ENCODE measurements around the gene ZNF678. TPM values are rescaled to one million over a fixed set of nuclear protein-coding genes. Genes with fewer than 3 reads are reported as not detected.
"Not testable (repeated sequence)": the region's sequence is repeated elsewhere in the genome, so short reads cannot be mapped to it uniquely, and the experiment has no call there.

Gene ZNF678
- total RNA-seq, 1 experiment from 2014 or later = 19.3 TPM

- no peak for DNase-seq (ENCODE audit: low spot score)
- in situ Hi-C loops (cut with HindIII; ENCODE audit: low sequenced_read_pairs) = no loop called here
Measured at GRCh38 chr1:227673441-227673840, 110.1 kb downstream of the ZNF678 start.

- in situ Hi-C loops (cut with HindIII; ENCODE audit: low sequenced_read_pairs) = no loop called here
- DNase-seq (ENCODE audit: low spot score) = no peak
Measured at GRCh38 chr1:227685807-227686206, 122.5 kb downstream of the ZNF678 start.

- in situ Hi-C loops (cut with HindIII; ENCODE audit: low sequenced_read_pairs) = loop anchor here (10.0 kb wide), 1 partner anchor 57 kb away; no protein-coding TSS in a partner anchor
- no peak for DNase-seq (ENCODE audit: low spot score)
Measured at GRCh38 chr1:227697321-227697864, 134.0 kb downstream of the ZNF678 start.

GRCh38 chr1:227701631-227702030 is 138.3 kb downstream of the ZNF678 start:
- DNase-seq (ENCODE audit: low spot score); in situ Hi-C loops (cut with HindIII; ENCODE audit: low sequenced_read_pairs): not testable (repeated sequence)

- in situ Hi-C loops (cut with HindIII; ENCODE audit: low sequenced_read_pairs) = no loop called here
- DNase-seq (ENCODE audit: low spot score) = no peak
Measured at GRCh38 chr1:227707846-227708245, 144.5 kb downstream of the ZNF678 start.

GRCh38 chr1:227709451-227709850 is 146.1 kb downstream of the ZNF678 start:
- no peak for DNase-seq (ENCODE audit: low spot score)
- in situ Hi-C loops (cut with HindIII; ENCODE audit: low sequenced_read_pairs) = no loop called here

- in situ Hi-C loops (cut with HindIII; ENCODE audit: low sequenced_read_pairs) = not testable (repeated sequence)
Measured at GRCh38 chr1:227710474-227710873, 147.1 kb downstream of the ZNF678 start.

GRCh38 chr1:227712648-227713047 is 149.3 kb downstream of the ZNF678 start:
- no peak for DNase-seq (ENCODE audit: low spot score)
- in situ Hi-C loops (cut with HindIII; ENCODE audit: low sequenced_read_pairs) = no loop called here

More at GRCh38 chr1:227710474-227710873, 147.1 kb downstream of the ZNF678 start:
- not testable (repeated sequence) for DNase-seq (ENCODE audit: low spot score)

GRCh38 chr1:227718932-227719331 is 155.6 kb downstream of the ZNF678 start:
- in situ Hi-C loops (cut with HindIII; ENCODE audit: low sequenced_read_pairs) = no loop called here
- DNase-seq (ENCODE audit: low spot score) = no peak

- no peak for DNase-seq (ENCODE audit: low spot score)
- in situ Hi-C loops (cut with HindIII; ENCODE audit: low sequenced_read_pairs) = no loop called here
Measured at GRCh38 chr1:227723474-227723873, 160.1 kb downstream of the ZNF678 start.

GRCh38 chr1:227725046-227725445 is 161.7 kb downstream of the ZNF678 start:
- in situ Hi-C loops (cut with HindIII; ENCODE audit: low sequenced_read_pairs) = no loop called here
- no peak for DNase-seq (ENCODE audit: low spot score)

GRCh38 chr1:227726318-227726717 is 163.0 kb downstream of the ZNF678 start:
- in situ Hi-C loops (cut with HindIII; ENCODE audit: low sequenced_read_pairs) = no loop called here
- no peak for DNase-seq (ENCODE audit: low spot score)

Other genes starting within 250 kb of the ZNF678 start
- 9.8 and 13.1 TPM in 2 replicates for gene CDC42BPA, start 245.1 kb upstream of the ZNF678 start, total RNA-seq (2014; rRNA removed; shearing (Covaris generic))
- gene JMJD4, start 171.7 kb downstream of the ZNF678 start, total RNA-seq (2014; rRNA removed; shearing (Covaris generic)) = 38.3 and 38.7 TPM in 2 replicates
- 72.9 and 84.9 TPM in 2 replicates for gene SNAP47, start 171.9 kb downstream of the ZNF678 start, total RNA-seq (2014; rRNA removed; shearing (Covaris generic))

Data from G401 (cell line).